Parathyroid adenoma (tissue), 2 donors: ENCODE measurements around the gene DNM3.
A peak's percentile ranks its signal among the peaks of the same experiment; 100 is the strongest.
"Not testable (repeated sequence)": the region's sequence is repeated elsewhere in the genome, so short reads cannot be mapped to it uniquely, and the experiment has no call there.

Experiments
- H2AFZ ChIP-seq: fragments of 300-600 bp; sonication (generic); one replicate; pipeline ENCODE4 v1.7.0; 2017; ENCODE audit warnings: antibody characterized with exemption, mild to moderate bottlenecking
- H3K27ac ChIP-seq: fragments of 300-600 bp; sonication (generic); one replicate; pipeline ENCODE4 v1.7.0; 2017
- H3K27me3 ChIP-seq: fragments of 300-600 bp; sonication (generic); one replicate; pipeline ENCODE4 v1.7.0; 2017; ENCODE audit warnings: low read length; ENCODE audit not compliant: control insufficient read depth, insufficient read depth
- H3K36me3 ChIP-seq: fragments of 300-600 bp; sonication (generic); one replicate; pipeline ENCODE4 v1.7.0; 2017; ENCODE audit warnings: low read length; ENCODE audit not compliant: control insufficient read depth, insufficient read depth
- H3K4me1 ChIP-seq: fragments of 300-600 bp; sonication (generic); one replicate; pipeline ENCODE4 v1.7.0; 2017; ENCODE audit warnings: control low read depth
- H3K4me2 ChIP-seq: fragments of 300-600 bp; sonication (generic); one replicate; pipeline ENCODE4 v1.7.0; 2017; ENCODE audit warnings: low read length
- H3K4me3 ChIP-seq: fragments of 300-600 bp; sonication (generic); one replicate; pipeline ENCODE4 v1.7.0; 2017; ENCODE audit warnings: low read depth, low read length
- H3K79me2 ChIP-seq: fragments of 300-600 bp; sonication (generic); one replicate; pipeline ENCODE4 v1.7.0; 2017; ENCODE audit warnings: control low read depth
- H3K9ac ChIP-seq: fragments of 300-600 bp; sonication (generic); one replicate; pipeline ENCODE4 v1.7.0; 2017; ENCODE audit warnings: mild to moderate bottlenecking
- H3K9me3 ChIP-seq: fragments of 300-600 bp; sonication (generic); one replicate; pipeline ENCODE4 v1.7.0; 2017; ENCODE audit warnings: low read length; ENCODE audit not compliant: control insufficient read depth
- CTCF ChIP-seq: fragments of 300-600 bp; sonication (generic); IDR thresholded peaks from one replicate; pipeline ENCODE4 v1.7.0; 2017; ENCODE audit warnings: antibody characterized with exemption, mild to moderate bottlenecking
- donor health status: primary hyperparathyroidism.

The DNM3 gene

GRCh38 chr1:172429331-172430127 lies 588.2 kb downstream of the DNM3 start:
- Histone ChIP-seq H3K36me3 (no peaks in the 10 kb centered on the region), H2AFZ (no peak overlapping the region), H3K4me1 (no peaks in the 10 kb centered on the region), H3K4me2 (no peak overlapping the region), H3K9ac (no peak overlapping the region), H3K9me3 (no peaks in the 10 kb centered on the region), H3K4me3 (no peak overlapping the region), H3K27ac (no peak overlapping the region), H3K27me3 (no peaks in the 10 kb centered on the region), H3K79me2 (peaks cover 2% of the 10 kb centered on the region)
- TF ChIP-seq CTCF, result peak; percentile 64

- H3K4me1 ChIP-seq, result no peaks in the 10 kb centered on the region
- H3K4me3 ChIP-seq, result no peak overlapping the region
- no peak overlapping the region for H2AFZ ChIP-seq
- no peak overlapping the region for H3K27ac ChIP-seq
- no peaks in the 10 kb centered on the region for H3K36me3 ChIP-seq
- H3K9me3 ChIP-seq, result no peaks in the 10 kb centered on the region
- H3K27me3 ChIP-seq, result no peaks in the 10 kb centered on the region
- no peak overlapping the region for H3K9ac ChIP-seq
- TF ChIP-seq CTCF, result no peak
- H3K79me2 ChIP-seq, result peaks cover 2% of the 10 kb centered on the region
- H3K4me2 ChIP-seq, result no peak overlapping the region
Measured at GRCh38 chr1:172430128-172430454, 588.8 kb downstream of the DNM3 start.

GRCh38 chr1:172431204-172431603 lies 589.9 kb downstream of the DNM3 start:
- no peak overlapping the region for H3K4me2 ChIP-seq
- H3K4me3 ChIP-seq, result no peak overlapping the region
- no peaks in the 10 kb centered on the region for H3K9me3 ChIP-seq
- H3K27me3 ChIP-seq, result no peaks in the 10 kb centered on the region
- no peak overlapping the region for H3K9ac ChIP-seq
- no peak overlapping the region for H3K27ac ChIP-seq
- no peaks in the 10 kb centered on the region for H3K4me1 ChIP-seq
- peaks cover 2% of the 10 kb centered on the region for H3K79me2 ChIP-seq
- no peak overlapping the region for H2AFZ ChIP-seq
- H3K36me3 ChIP-seq, result no peaks in the 10 kb centered on the region
- TF ChIP-seq CTCF, result no peak

GRCh38 chr1:172431721-172432192 lies 590.5 kb downstream of the DNM3 start:
- Histone ChIP-seq H3K4me1 (no peaks in the 10 kb centered on the region), H3K9ac (no peak overlapping the region), H3K27ac (no peak overlapping the region), H3K9me3 (no peaks in the 10 kb centered on the region), H3K4me3 (no peak overlapping the region), H3K36me3 (no peaks in the 10 kb centered on the region), H3K4me2 (no peak overlapping the region), H2AFZ (no peak overlapping the region), H3K79me2 (peaks cover 2% of the 10 kb centered on the region), H3K27me3 (no peaks in the 10 kb centered on the region)
- TF ChIP-seq CTCF, result no peak

GRCh38 chr1:172437183-172437582 lies 595.9 kb downstream of the DNM3 start:
- not testable (repeated sequence) for H2AFZ ChIP-seq, H3K9me3 ChIP-seq, H3K27me3 ChIP-seq, H3K36me3 ChIP-seq, H3K9ac ChIP-seq, H3K4me3 ChIP-seq, H3K4me1 ChIP-seq, H3K79me2 ChIP-seq, H3K27ac ChIP-seq, H3K4me2 ChIP-seq
